ENCODE data around the gene DNAJC28. TPM values are rescaled to one million over a fixed set of nuclear protein-coding genes. Genes with fewer than 3 reads are reported as not detected.
"Not testable (repeated sequence)": the region's sequence is repeated elsewhere in the genome, so short reads cannot be mapped to it uniquely, and the experiment has no call there.

DNAJC28 gene
- total RNA-seq, 1 experiment from 2014 or later = 3.4 TPM

DNA sequence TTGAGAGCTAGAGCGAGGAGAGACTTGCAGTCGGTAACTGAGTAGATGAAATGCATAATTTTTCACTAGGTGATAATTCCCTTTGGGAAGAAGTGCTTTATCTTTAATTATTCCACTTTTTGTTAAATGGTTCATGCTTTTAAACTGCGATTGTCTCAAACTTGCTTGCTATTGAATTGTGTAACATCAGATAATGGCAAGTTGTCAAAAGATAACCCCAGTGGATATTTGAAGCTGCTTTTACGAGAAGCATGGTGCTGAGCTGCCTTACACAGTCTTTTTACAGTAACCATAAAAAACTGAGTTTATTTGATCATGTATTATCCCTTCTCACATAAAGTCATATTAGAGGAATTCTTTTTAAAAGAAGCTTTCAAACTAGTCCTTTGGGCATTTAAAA is 41.9 kb downstream of the DNAJC28 start:
- no peak overlapping the region for H3K4me3 Mint-ChIP-seq
- Histone ChIP-seq H3K18ac (ENCODE audit: insufficient read length, low read depth, low read length) (no peak overlapping the region), H4K8ac (replicated peaks; ENCODE audit: insufficient read length, low read depth, low read length) (no peak overlapping the region), H3K14ac (ENCODE audit: insufficient read depth, low read length) (no peak overlapping the region), H3K9me3 (ENCODE audit: control insufficient read depth, low read depth, low read length) (no peaks in the 10 kb centered on the region), H3K27me3 (ENCODE audit: insufficient read depth, low read length) (no peaks in the 10 kb centered on the region), H3K79me2 (ENCODE audit: insufficient read depth, low read length) (no peaks in the 10 kb centered on the region), H3T11ph (ENCODE audit: low read length) (no peak overlapping the region), H2BK120ac (ENCODE audit: low read depth, low read length, poor library complexity, severe bottlenecking) (no peak overlapping the region), H2BK20ac (ENCODE audit: low read depth, low read length, poor library complexity, severe bottlenecking) (no peak overlapping the region), H3K4ac (ENCODE audit: low read depth, low read length) (no peak overlapping the region), H3K27ac (ENCODE audit: insufficient read length, low read depth, low read length) (no peak overlapping the region), H2BK15ac (ENCODE audit: low read depth, low read length) (no peak overlapping the region), H3K4me1 (ENCODE audit: insufficient read depth, low read length) (no peaks in the 10 kb centered on the region), H2AFZ (ENCODE audit: low read length) (no peak overlapping the region), H2BK12ac (ENCODE audit: insufficient read length, low read depth, low read length) (no peak overlapping the region), H3K23ac (ENCODE audit: insufficient read length, low read depth, low read length) (no peak overlapping the region), H3K9ac (ENCODE audit: extremely low read depth, insufficient read length, low read length) (no peak overlapping the region), H4K20me1 (ENCODE audit: control insufficient read depth, insufficient read depth, insufficient read length) (no peaks in the 10 kb centered on the region), H2AK5ac (ENCODE audit: insufficient read length, low read length) (no peak overlapping the region), H4K91ac (ENCODE audit: insufficient read length, low read depth, low read length) (no peak overlapping the region), H4K5ac (ENCODE audit: insufficient read length, low read depth, low read length) (no peak overlapping the region), H3K23me2 (ENCODE audit: insufficient read length, low read depth, low read length, poor library complexity, severe bottlenecking) (no peaks in the 10 kb centered on the region), H3K4me2 (ENCODE audit: insufficient read depth, insufficient read length, low read length) (no peak overlapping the region), H2BK5ac (ENCODE audit: insufficient read length, low read length) (no peak overlapping the region), H3K79me1 (ENCODE audit: insufficient read depth, low read depth, low read length, poor library complexity, severe bottlenecking) (no peaks in the 10 kb centered on the region), H3K56ac (ENCODE audit: insufficient read length, low read depth, low read length) (no peak overlapping the region)
- H3K36me3 Mint-ChIP-seq (ENCODE audit: insufficient read depth in 1 of 3, low read depth in 3 of 3) = peaks cover 5 to 14% (median 9%) of the 10 kb centered on the region in 3 experiments; a peak in 3 of 7 replicates
- H3K4me1 Mint-ChIP-seq = no peaks in the 10 kb centered on the region
- TF ChIP-seq, protein P1, sequence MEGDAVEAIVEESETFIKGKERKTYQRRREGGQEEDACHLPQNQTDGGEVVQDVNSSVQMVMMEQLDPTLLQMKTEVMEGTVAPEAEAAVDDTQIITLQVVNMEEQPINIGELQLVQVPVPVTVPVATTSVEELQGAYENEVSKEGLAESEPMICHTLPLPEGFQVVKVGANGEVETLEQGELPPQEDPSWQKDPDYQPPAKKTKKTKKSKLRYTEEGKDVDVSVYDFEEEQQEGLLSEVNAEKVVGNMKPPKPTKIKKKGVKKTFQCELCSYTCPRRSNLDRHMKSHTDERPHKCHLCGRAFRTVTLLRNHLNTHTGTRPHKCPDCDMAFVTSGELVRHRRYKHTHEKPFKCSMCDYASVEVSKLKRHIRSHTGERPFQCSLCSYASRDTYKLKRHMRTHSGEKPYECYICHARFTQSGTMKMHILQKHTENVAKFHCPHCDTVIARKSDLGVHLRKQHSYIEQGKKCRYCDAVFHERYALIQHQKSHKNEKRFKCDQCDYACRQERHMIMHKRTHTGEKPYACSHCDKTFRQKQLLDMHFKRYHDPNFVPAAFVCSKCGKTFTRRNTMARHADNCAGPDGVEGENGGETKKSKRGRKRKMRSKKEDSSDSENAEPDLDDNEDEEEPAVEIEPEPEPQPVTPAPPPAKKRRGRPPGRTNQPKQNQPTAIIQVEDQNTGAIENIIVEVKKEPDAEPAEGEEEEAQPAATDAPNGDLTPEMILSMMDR (conservative IDR thresholded peaks at IDR 0.05) = no peak
- H3K27ac Mint-ChIP-seq = no peak overlapping the region; a peak in 1 of 7 replicates
- no peak for DNase-seq
- H3K27me3 Mint-ChIP-seq (ENCODE audit: low read depth) = no peaks in the 10 kb centered on the region
- WGBS (ENCODE audit: extremely low coverage, insufficient read length, low lambda C conversion rate) = no CpG with 5 or more reads among the region's 4 CpGs
- no peaks in the 10 kb centered on the region for H3K9me3 Mint-ChIP-seq

- H3K4me1 Mint-ChIP-seq; H3K27me3 Mint-ChIP-seq (ENCODE audit: low read depth); DNase-seq; H4K20me1 ChIP-seq (ENCODE audit: control insufficient read depth, insufficient read depth, insufficient read length); H3K27me3 ChIP-seq (ENCODE audit: insufficient read depth, low read length); H3K14ac ChIP-seq (ENCODE audit: insufficient read depth, low read length); H2AK5ac ChIP-seq (ENCODE audit: insufficient read length, low read length); H2BK15ac ChIP-seq (ENCODE audit: low read depth, low read length); H3K27ac Mint-ChIP-seq; H3K18ac ChIP-seq (ENCODE audit: insufficient read length, low read depth, low read length); H3K4me1 ChIP-seq (ENCODE audit: insufficient read depth, low read length); H3K23ac ChIP-seq (ENCODE audit: insufficient read length, low read depth, low read length); H3K79me2 ChIP-seq (ENCODE audit: insufficient read depth, low read length); H4K8ac ChIP-seq (replicated peaks; ENCODE audit: insufficient read length, low read depth, low read length); H4K5ac ChIP-seq (ENCODE audit: insufficient read length, low read depth, low read length); H3K9me3 ChIP-seq (ENCODE audit: control insufficient read depth, low read depth, low read length); H2BK20ac ChIP-seq (ENCODE audit: low read depth, low read length, poor library complexity, severe bottlenecking); H3K27ac ChIP-seq (ENCODE audit: insufficient read length, low read depth, low read length); H2AFZ ChIP-seq (ENCODE audit: low read length); H2BK12ac ChIP-seq (ENCODE audit: insufficient read length, low read depth, low read length); H3K9me3 Mint-ChIP-seq; H3K23me2 ChIP-seq (ENCODE audit: insufficient read length, low read depth, low read length, poor library complexity, severe bottlenecking); H3K79me1 ChIP-seq (ENCODE audit: insufficient read depth, low read depth, low read length, poor library complexity, severe bottlenecking); H3K4me2 ChIP-seq (ENCODE audit: insufficient read depth, insufficient read length, low read length); H2BK120ac ChIP-seq (ENCODE audit: low read depth, low read length, poor library complexity, severe bottlenecking); H3K4me3 Mint-ChIP-seq; H3K9ac ChIP-seq (ENCODE audit: extremely low read depth, insufficient read length, low read length); H3K56ac ChIP-seq (ENCODE audit: insufficient read length, low read depth, low read length); H4K91ac ChIP-seq (ENCODE audit: insufficient read length, low read depth, low read length); H3T11ph ChIP-seq (ENCODE audit: low read length); H3K36me3 Mint-ChIP-seq (ENCODE audit: insufficient read depth in 1 of 3, low read depth in 3 of 3); H3K4ac ChIP-seq (ENCODE audit: low read depth, low read length); H2BK5ac ChIP-seq (ENCODE audit: insufficient read length, low read length): not testable (repeated sequence)
- no CpG with 5 or more reads among the region's 6 CpGs for WGBS (ENCODE audit: extremely low coverage, insufficient read length, low lambda C conversion rate)
Measured at GRCh38 chr21:33446620-33447019, 44.9 kb downstream of the DNAJC28 start.
